ENCODE measurements around the gene OOEP. TPM values are rescaled to one million over a fixed set of nuclear protein-coding genes. Genes with fewer than 3 reads are reported as not detected.
A peak's percentile ranks its signal among the peaks of the same experiment; 100 is the strongest.

OOEP gene
- total and polyA plus RNA-seq, 2 donors (not counting 1 experiment from before 2014, with no cell fraction given), result 0.08 to 0.17 TPM

DNA sequence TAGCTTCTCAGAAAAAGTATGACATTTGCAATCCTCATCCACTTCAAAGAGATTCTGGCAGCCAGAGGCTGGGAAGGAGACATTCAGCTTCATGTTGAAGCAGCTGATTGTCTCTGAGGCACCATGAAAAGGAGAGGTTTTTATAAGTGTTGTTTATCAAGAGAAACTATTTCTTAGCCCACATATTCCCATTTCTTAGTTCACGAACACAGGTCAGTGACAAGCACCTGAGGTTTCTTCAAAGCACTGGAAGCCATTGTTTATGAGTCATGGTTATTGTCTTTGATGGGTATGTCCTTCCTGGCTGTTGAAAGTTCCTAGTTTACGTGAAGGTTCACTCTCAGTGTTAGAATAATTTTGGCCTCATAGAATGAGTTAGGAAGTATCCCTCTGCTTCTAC, 22.0 kb upstream of the OOEP start:
- Histone ChIP-seq H3K27ac (ENCODE audit: insufficient read depth, low read length) (no peak overlapping the region), H4K20me1 (ENCODE audit: control insufficient read depth, extremely low read depth, insufficient read depth, low read length) (no peaks in the 10 kb centered on the region), H2AFZ (ENCODE audit: low read length) (no peak overlapping the region), H3K4me1 (ENCODE audit: control insufficient read depth, extremely low read depth, insufficient read depth, low read length) (no peaks in the 10 kb centered on the region), H3K36me3 (ENCODE audit: control insufficient read depth, insufficient read depth, low read length) (no peaks in the 10 kb centered on the region), H3K27me3 (ENCODE audit: control insufficient read depth, insufficient read depth, low read length) (no peaks in the 10 kb centered on the region), H3K4me3 (replicated peaks in 1 of 4; ENCODE audit: control extremely low read depth in 1 of 4, insufficient read depth in 1 of 4, low read depth in 3 of 4, low read length in 4 of 4) (no peak overlapping the region), H3K4me2 (ENCODE audit: extremely low read depth, insufficient read depth, low read length) (no peak overlapping the region), H3K9me3 (ENCODE audit: control insufficient read depth, insufficient read depth, low read depth, low read length) (no peaks in the 10 kb centered on the region), H3K79me2 (ENCODE audit: control insufficient read depth, insufficient read depth, low read length) (no peaks in the 10 kb centered on the region), H3K9ac (ENCODE audit: insufficient read depth, low read length) (no peak overlapping the region)
- TF ChIP-seq EZH2 (IDR thresholded peaks at IDR 0.05; ENCODE audit: low read length, missing control alignments) (no peak), CTCF (conservative IDR thresholded peaks at IDR 0.05 in 1 of 2, IDR thresholded peaks at IDR 0.05 in 1 of 2; ENCODE audit: low read depth in 1 of 2, low read length in 2 of 2) (no peak)
- no peak for DNase-seq (ENCODE audit: low read depth in 2 of 2)

DNA sequence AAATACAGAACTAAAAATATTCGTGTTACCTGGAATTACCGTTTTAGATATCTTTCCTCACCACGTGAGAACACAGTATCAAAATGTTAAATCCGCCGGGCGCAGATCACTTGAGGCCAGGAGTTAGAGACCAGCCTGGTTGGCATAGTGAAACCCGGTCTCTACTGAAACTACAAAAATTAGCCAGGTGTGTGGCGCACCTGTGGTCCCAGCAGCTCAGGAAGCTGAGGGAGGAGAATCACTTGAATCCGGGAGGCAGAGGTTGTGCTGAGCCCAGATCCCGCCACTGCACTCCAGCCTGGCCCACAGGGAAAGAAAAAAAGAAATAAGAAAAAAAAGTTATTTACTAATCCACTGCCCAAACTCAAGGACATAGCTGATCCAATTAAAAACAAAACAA, 20.2 kb upstream of the OOEP start:
- Histone ChIP-seq H3K27me3 (ENCODE audit: control insufficient read depth, insufficient read depth, low read length) (no peaks in the 10 kb centered on the region), H3K4me1 (ENCODE audit: control insufficient read depth, extremely low read depth, insufficient read depth, low read length) (no peaks in the 10 kb centered on the region), H3K9ac (ENCODE audit: insufficient read depth, low read length) (no peak overlapping the region), H2AFZ (ENCODE audit: low read length) (no peak overlapping the region), H3K79me2 (ENCODE audit: control insufficient read depth, insufficient read depth, low read length) (no peaks in the 10 kb centered on the region), H3K27ac (ENCODE audit: insufficient read depth, low read length) (no peak overlapping the region), H3K4me3 (replicated peaks in 1 of 4; ENCODE audit: control extremely low read depth in 1 of 4, insufficient read depth in 1 of 4, low read depth in 3 of 4, low read length in 4 of 4) (no peak overlapping the region), H3K9me3 (ENCODE audit: control insufficient read depth, insufficient read depth, low read depth, low read length) (no peaks in the 10 kb centered on the region), H3K4me2 (ENCODE audit: extremely low read depth, insufficient read depth, low read length) (no peak overlapping the region), H4K20me1 (ENCODE audit: control insufficient read depth, extremely low read depth, insufficient read depth, low read length) (no peaks in the 10 kb centered on the region), H3K36me3 (ENCODE audit: control insufficient read depth, insufficient read depth, low read length) (no peaks in the 10 kb centered on the region)
- no peak for DNase-seq (ENCODE audit: low read depth in 2 of 2)
- TF ChIP-seq EZH2 (IDR thresholded peaks at IDR 0.05; ENCODE audit: low read length, missing control alignments) (no peak), CTCF (conservative IDR thresholded peaks at IDR 0.05 in 1 of 2, IDR thresholded peaks at IDR 0.05 in 1 of 2; ENCODE audit: low read depth in 1 of 2, low read length in 2 of 2) (no peak)

DNA sequence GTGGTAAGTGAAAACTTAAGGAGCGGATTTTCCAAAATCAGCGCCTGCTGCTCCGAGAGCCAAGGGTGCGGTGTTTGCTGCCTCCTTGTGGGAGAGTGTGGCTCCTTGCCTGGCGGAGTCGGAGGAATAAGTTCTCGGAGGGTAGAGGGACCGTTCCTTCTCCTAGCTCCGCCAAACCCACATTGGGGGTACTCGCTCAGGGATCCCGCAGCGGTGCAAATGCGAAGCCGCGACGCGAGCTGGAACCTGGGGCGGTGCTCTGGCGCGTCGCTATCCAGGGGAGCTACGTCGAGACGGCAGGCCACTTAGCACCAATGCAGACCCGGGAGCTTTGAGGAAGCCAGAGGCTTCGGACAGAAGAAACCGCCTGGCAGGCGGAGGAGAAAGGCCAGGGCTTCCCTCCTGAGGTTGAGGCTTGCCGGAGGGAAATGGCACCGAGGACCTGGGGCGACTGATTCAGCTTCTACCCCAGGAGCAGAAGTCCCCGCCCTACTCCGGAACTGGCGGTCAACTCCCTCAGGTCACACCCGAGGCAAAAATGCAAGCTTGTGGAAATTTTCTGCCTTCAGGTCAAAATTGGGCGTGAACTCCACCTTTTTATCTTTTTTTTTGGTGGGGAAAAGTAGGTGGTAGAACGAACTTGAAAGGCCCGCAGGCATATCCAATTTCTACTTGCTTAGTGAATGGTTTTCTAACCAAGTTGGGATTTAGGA, 19.3 kb upstream of the OOEP start:
- Histone ChIP-seq H3K79me2 (ENCODE audit: control insufficient read depth, insufficient read depth, low read length) (no peaks in the 10 kb centered on the region), H3K27ac (ENCODE audit: insufficient read depth, low read length) (peak overlapping the region; percentile 22), H3K36me3 (ENCODE audit: control insufficient read depth, insufficient read depth, low read length) (no peaks in the 10 kb centered on the region), H3K9me3 (ENCODE audit: control insufficient read depth, insufficient read depth, low read depth, low read length) (no peaks in the 10 kb centered on the region), H3K4me1 (ENCODE audit: control insufficient read depth, extremely low read depth, insufficient read depth, low read length) (no peaks in the 10 kb centered on the region), H3K9ac (ENCODE audit: insufficient read depth, low read length) (peak overlapping the region; percentile 49), H4K20me1 (ENCODE audit: control insufficient read depth, extremely low read depth, insufficient read depth, low read length) (no peaks in the 10 kb centered on the region), H2AFZ (ENCODE audit: low read length) (peak overlapping the region; percentile 87), H3K4me2 (ENCODE audit: extremely low read depth, insufficient read depth, low read length) (peak overlapping the region; percentile 92), H3K4me3 (replicated peaks in 1 of 4; ENCODE audit: control extremely low read depth in 1 of 4, insufficient read depth in 1 of 4, low read depth in 3 of 4, low read length in 4 of 4) (peak overlapping the region; percentile 50 to 65 (median 57)), H3K27me3 (ENCODE audit: control insufficient read depth, insufficient read depth, low read length) (no peaks in the 10 kb centered on the region)
- TF ChIP-seq EZH2 (IDR thresholded peaks at IDR 0.05; ENCODE audit: low read length, missing control alignments), result no peak
- TF ChIP-seq CTCF (conservative IDR thresholded peaks at IDR 0.05 in 1 of 2, IDR thresholded peaks at IDR 0.05 in 1 of 2; ENCODE audit: low read depth in 1 of 2, low read length in 2 of 2), result peak; percentile 73 to 82
- peak; percentile 57 to 58 for DNase-seq (ENCODE audit: low read depth in 2 of 2)
